MV-4-11 (cell line): ENCODE measurements around the gene NAA38.
A peak's percentile ranks its signal among the peaks of the same experiment; 100 is the strongest.

Source experiments
- DNase-seq: peaks from one replicate; lab custom pipeline; 2025; lab: John Stamatoyannopoulos, UW

The NAA38 gene

DNA sequence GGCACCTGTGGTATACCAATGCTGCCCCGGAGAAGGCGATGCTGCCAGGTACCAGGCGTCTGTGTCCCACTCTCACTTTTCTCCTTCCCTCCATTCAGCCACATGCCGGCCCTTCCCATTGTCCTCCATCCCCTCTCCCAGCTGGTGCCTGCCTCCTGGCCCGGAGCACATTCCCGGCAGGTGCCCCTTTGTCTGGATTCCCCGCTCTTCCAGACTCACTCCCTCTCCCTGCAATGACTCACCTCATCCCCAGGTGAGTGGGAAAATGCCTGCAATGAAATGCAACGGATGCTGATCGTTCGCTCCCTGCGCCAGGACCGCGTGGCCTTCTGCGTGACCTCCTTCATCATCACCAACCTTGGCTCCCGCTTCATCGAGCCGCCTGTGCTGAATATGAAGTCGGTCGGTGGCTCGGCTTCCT, 33.8 kb downstream of the NAA38 start:
- no peak for DNase-seq

GRCh38 chr17:7822126-7822525, 35.2 kb downstream of the NAA38 start:
- no peak for DNase-seq

- DNase-seq: no peak
Measured at GRCh38 chr17:7820231-7820630, 37.1 kb downstream of the NAA38 start.

DNA sequence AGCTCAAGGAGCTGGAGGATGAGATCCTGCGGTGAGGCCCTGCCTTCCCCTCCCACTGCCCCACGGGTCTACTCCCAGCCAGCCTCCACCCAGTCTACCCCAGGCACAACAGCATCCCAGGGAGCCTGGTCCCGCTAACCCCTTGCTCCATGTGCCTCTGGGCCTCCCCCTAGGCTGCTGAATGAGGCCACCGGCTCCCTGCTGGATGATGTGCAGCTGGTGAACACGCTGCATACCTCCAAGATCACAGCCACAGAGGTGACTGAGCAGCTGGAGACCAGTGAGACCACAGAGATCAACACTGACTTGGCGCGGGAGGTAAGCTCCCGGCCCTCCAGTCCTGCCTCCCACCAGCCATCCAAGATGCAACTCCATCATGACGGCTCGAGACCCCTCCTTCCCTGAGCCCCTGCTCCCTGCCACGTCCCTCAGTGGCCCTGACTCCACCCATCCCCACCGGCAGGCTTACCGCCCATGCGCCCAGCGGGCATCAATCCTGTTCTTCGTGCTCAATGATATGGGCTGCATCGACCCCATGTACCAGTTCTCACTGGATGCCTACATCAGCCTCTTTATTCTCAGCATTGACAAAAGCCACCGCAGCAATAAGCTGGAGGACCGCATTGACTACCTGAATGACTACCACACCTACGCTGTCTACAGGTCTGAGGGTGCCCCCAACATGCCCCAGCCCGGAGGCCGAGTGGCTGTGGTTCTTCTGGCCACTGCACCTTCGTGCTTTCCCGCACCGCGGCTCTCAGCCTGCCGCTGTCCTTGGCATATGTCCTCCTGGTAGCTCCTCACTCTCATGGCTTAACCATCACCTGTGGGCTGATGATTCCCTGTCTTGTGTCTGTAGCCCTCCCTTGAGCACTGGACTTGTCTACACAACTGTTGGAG, 38.4 kb downstream of the NAA38 start:
- no peak for DNase-seq

DNA sequence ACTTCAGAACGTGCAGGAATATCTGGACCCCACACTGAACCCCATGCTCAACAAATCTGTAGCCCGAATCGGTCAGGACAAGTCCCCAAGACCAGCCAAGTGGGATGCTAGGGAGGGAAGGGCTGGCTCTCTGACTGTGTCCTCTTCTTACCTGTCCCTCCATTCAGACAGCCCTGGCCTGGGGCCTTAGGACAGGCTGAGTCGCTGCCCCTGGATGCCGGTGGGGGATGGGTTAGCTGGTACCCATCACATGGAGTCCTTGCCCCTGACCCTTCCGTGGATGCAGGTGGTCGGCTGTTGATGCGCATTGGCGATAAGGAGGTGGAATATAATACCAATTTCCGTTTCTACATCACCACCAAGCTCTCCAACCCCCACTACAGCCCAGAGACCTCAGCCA, 39.3 kb downstream of the NAA38 start:
- DNase-seq: no peak

DNA sequence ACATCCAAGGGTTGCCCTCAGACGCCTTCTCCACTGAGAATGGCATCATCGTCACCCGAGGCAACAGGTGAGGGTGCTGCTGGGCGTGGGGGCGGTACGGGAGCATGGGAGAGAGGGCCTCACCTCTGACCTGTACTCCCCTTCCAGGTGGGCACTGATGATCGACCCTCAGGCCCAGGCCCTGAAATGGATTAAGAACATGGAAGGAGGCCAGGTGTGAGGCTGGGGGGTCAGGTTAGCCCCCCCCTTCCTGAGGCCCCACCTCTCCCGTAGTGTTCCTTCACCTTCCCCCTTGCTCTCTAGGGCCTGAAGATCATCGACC, 39.8 kb downstream of the NAA38 start:
- DNase-seq: no peak

DNA sequence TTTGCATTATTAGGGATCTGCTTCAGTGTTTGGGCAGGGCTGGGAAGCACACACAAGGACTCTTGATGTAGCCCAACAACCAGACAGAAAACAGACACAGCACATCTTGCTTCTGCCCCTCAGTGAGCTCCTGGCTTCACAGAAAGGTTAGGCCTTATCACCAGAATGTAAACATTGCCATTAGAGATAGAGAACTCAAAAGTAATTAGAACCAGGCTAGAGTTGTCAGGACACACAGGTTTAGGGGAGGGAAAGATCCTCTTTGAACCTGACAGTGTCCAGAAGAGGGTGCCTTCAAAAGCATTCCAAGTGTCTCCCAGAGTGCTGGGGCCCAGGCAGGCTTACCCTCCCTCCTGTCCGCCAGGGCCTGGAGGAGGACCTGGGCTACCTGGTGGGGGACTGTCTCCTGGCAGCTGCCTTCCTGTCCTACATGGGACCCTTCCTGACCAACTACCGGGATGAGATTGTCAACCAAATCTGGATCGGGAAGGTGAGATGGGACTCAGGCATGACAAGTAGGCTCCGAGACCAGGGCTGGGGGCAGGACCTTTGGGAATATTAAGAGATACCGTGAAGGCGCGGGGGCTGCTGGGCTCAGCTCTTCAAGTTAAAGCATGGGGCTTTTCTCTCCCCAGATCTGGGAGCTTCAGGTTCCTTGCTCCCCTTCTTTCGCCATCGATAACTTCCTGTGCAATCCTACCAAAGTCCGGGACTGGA, 40.3 kb downstream of the NAA38 start:
- DNase-seq: no peak

GRCh38 chr17:7814969-7815368, 42.4 kb downstream of the NAA38 start:
- no peak for DNase-seq

DNA sequence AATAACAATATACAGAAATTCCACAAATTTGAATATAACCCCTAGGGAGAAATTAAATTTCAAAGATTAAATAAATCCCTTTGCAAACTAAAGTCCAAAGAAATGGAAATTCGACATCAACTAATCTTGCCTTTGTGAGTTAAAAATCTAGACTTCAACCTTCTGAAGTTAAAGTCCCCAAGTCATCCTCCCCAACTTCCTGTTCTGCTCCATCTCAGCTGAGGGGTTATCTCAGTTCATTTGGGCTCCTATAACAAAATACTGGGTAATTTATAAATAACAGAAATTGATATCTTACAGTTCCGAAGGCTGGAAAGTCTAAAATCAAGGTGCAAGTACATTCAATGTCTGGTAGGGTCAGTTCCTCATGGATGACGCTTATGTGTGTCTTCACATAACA, 46.1 kb downstream of the NAA38 start:
- DNase-seq: no peak

- peak; percentile 26 for DNase-seq
Measured at GRCh38 chr17:7809791-7810343, 47.5 kb downstream of the NAA38 start.

DNA sequence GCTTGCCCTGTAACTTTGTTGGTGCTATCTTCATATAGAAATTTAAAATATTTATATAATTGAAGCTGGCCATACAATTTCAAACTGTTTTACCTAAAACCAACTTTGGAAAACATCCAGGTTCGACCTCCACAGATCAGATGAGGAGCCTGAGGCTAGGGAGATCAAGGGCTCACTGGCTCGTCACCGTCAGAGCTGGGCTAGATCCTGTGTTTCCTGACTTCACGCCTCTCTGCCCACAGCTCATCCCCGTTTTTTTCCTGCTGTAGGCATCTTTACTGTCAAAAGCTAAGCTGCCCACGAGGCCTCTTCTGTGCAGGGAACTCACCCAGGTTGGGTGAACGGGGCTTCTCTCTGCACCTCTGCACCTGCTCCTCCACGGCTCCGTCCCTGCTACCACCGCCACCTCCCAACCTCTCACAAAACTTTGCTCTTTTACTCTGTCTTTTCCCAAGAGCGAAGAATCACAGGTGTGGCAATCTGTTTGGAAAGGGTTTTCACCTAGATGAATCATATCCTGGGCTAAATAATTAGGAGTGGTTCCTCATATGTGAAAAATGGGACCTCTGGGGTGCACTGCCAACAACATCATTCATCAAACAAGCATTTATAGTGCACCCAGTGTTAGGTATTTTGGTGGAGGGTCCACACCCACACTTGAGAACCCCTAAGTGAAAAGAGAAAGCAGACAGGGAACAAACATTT, 48.1 kb downstream of the NAA38 start:
- no peak for DNase-seq

DNA sequence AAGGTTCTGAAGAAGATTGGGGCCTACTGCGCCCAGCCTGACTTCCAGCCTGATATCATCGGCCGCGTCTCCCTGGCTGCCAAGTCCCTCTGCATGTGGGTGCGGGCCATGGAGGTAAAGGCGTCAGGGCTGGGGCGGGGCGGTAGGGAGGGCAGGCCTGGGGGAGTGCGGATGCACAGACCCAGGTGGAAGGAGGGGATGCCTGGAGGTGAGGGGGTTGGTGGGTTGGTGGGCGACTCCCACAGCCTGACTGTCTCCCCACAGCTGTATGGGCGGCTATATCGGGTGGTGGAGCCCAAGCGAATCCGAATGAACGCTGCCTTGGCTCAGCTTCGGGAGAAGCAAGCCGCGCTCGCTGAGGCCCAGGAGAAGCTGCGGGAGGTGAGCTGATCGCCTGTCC, 50.2 kb downstream of the NAA38 start:
- no peak for DNase-seq
